Epithelial cell of prostate (primary cell): ENCODE measurements around the gene DOCK6.

Source experiments
- DNase-seq: peaks from one replicate; pipeline ENCODE4 v3.0.0-alpha.2; 2011; ENCODE audit warnings: low read depth, low spot score
- H3K27ac ChIP-seq: fragments of 450-650 bp; 2 replicates; pipeline ENCODE4 v1.5.1; 2017; ENCODE audit warnings: mild to moderate bottlenecking

The DOCK6 gene

GRCh38 chr19:11247934-11248333 is 14.4 kb downstream of the DOCK6 start:
- no peak overlapping the region for H3K27ac ChIP-seq
- DNase-seq, result no peak

GRCh38 chr19:11247391-11247790 is 14.9 kb downstream of the DOCK6 start:
- no peak for DNase-seq

GRCh38 chr19:11246941-11247340 is 15.4 kb downstream of the DOCK6 start:
- no peak overlapping the region for H3K27ac ChIP-seq
- DNase-seq, result no peak

More at GRCh38 chr19:11247391-11247790, 14.9 kb downstream of the DOCK6 start:
- H3K27ac ChIP-seq, result no peak overlapping the region

- DNase-seq, result no peak
- H3K27ac ChIP-seq, result no peak overlapping the region
These were observed 17.3 kb downstream of the DOCK6 start for GRCh38 chr19:11244846-11245589.

GRCh38 chr19:11243798-11244169 is 18.5 kb downstream of the DOCK6 start:
- DNase-seq, result no peak
- no peak overlapping the region for H3K27ac ChIP-seq

GRCh38 chr19:11242864-11243797 is 19.2 kb downstream of the DOCK6 start:
- no peak for DNase-seq
- no peak overlapping the region for H3K27ac ChIP-seq

GRCh38 chr19:11242025-11242424 is 20.3 kb downstream of the DOCK6 start:
- no peak overlapping the region for H3K27ac ChIP-seq
- no peak for DNase-seq

- DNase-seq, result no peak
- no peak overlapping the region for H3K27ac ChIP-seq
These were observed 22.3 kb downstream of the DOCK6 start for GRCh38 chr19:11240008-11240444.

- no peak for DNase-seq
These were observed 22.8 kb downstream of the DOCK6 start, which contains the start of gene ANGPTL8 for GRCh38 chr19:11239377-11240000. ANGPTL8 (plus strand) TSS chr19:11239619; CDS start chr19:11239638, 19 bp downstream.

GRCh38 chr19:11238781-11239376 is 23.4 kb downstream of the DOCK6 start:
- no peak overlapping the region for H3K27ac ChIP-seq
- DNase-seq, result no peak

More at GRCh38 chr19:11239377-11240000, 22.8 kb downstream of the DOCK6 start, which contains the start of gene ANGPTL8:
- no peak within 1 kb of the TSS for H3K27ac ChIP-seq

GRCh38 chr19:11238041-11238440 is 24.3 kb downstream of the DOCK6 start:
- DNase-seq, result no peak
- H3K27ac ChIP-seq, result no peak overlapping the region

- no peak for DNase-seq
- H3K27ac ChIP-seq, result no peak overlapping the region
These were observed 25.0 kb downstream of the DOCK6 start for GRCh38 chr19:11237321-11237720.

- DNase-seq, result no peak
- H3K27ac ChIP-seq, result no peak overlapping the region
These were observed 25.7 kb downstream of the DOCK6 start for GRCh38 chr19:11236324-11237301.

- DNase-seq, result no peak
- H3K27ac ChIP-seq, result no peak overlapping the region
These were observed 27.7 kb downstream of the DOCK6 start for GRCh38 chr19:11234486-11235075.

GRCh38 chr19:11233073-11233472 is 29.3 kb downstream of the DOCK6 start:
- H3K27ac ChIP-seq, result no peak overlapping the region

GRCh38 chr19:11232555-11232954 is 29.8 kb downstream of the DOCK6 start:
- DNase-seq, result no peak

More at GRCh38 chr19:11233073-11233472, 29.3 kb downstream of the DOCK6 start:
- DNase-seq, result no peak

GRCh38 chr19:11230621-11231386 is 31.5 kb downstream of the DOCK6 start:
- H3K27ac ChIP-seq, result no peak overlapping the region
- DNase-seq, result no peak

More at GRCh38 chr19:11232555-11232954, 29.8 kb downstream of the DOCK6 start:
- H3K27ac ChIP-seq, result no peak overlapping the region
